CD4-positive, alpha-beta T cell treated with Interleukin-4 for 4 hours (primary cell): ENCODE results near the gene OR51M1.
"Not testable (repeated sequence)": the region's sequence is repeated elsewhere in the genome, so short reads cannot be mapped to it uniquely, and the experiment has no call there.

Source experiments
- DNase-seq: peaks from one replicate; pipeline ENCODE4 v3.0.0-alpha.2; 2020

OR51M1 gene, protein sequence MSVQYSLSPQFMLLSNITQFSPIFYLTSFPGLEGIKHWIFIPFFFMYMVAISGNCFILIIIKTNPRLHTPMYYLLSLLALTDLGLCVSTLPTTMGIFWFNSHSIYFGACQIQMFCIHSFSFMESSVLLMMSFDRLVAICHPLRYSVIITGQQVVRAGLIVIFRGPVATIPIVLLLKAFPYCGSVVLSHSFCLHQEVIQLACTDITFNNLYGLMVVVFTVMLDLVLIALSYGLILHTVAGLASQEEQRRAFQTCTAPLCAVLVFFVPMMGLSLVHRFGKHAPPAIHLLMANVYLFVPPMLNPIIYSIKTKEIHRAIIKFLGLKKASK

DNA sequence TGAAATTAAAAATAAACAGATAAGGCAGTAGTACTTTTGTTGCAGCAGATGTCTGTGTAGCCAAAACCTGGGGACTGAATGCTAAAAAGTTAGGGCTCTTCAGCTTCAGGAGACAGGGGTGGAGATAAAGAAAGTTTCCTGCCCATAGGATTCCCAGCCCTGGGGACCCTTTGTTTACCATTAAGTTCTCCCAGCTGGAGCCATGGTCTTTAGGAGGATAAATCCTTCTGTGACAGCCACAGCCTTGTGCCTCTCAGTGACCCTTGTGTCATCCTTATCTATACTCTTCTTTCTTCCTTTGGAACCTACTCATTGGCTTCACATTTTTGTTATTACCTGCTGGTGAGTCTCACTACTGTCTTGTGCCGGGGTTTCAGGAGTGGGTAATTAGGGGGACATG is at the start of gene OR51M1:
Gene OR51M1 (plus strand): TSS at position 237 of the 400 bp plus-strand sequence. CDS start 5,587 bp downstream, outside the sequence.
- no peak for DNase-seq

- DNase-seq, result no peak
Observed at GRCh38 chr11:5335170-5335569, 48.4 kb upstream of the OR51M1 start.

- DNase-seq, result no peak
Observed at GRCh38 chr11:5336331-5336730, 47.3 kb upstream of the OR51M1 start.

- DNase-seq, result not testable (repeated sequence)
Observed at GRCh38 chr11:5337253-5337652, 46.4 kb upstream of the OR51M1 start.

- no peak for DNase-seq
Observed at GRCh38 chr11:5339771-5340322, 43.8 kb upstream of the OR51M1 start.

DNA sequence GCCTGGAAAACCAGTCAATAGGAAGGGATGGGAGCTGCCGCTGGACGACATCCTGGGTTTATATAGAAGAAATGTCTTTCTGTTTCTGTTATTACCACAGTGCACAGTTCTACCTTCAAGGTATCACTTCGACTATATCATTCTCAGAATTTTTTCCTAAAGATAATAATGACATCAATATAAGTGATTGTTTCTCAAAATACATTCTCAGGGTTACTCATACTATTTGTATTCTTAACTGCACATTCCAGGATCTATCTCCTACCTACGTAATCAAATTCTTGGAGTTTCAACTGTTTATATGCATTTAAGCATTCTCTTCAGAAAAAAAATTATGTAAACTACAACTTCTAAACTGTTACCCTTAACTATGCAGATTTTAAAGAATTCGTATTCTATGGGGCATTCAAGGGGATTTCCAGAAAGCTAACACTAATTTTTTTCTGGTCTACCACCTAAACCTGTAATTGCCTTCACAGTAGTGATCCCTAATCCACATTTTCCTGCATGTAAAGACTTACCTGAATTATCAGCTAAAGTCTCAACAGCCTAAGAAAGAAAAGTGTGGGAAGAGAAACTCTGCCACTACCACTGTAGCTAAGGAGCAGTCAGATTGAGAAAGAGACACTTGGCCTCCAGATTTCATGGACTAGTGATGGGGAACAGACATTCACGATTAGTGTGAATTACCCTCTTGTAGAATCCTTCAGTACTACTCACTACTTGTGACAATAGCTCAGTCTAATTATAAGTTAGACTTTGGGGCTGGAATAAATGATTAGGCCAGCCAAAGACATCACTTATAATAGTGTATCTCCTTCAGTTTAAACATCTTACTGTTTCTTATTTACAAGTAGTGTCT is 39.9 kb upstream of the OR51M1 start, which contains the start of gene OR51B5:
Gene OR51B5 (minus strand): TSS at position 51 of the 862 bp plus-strand sequence. CDS start 0 bp downstream, at position 51.
- no peak for DNase-seq

- DNase-seq, result no peak
Observed at GRCh38 chr11:5345831-5346230, 37.8 kb upstream of the OR51M1 start.

GRCh38 chr11:5348551-5349194 is 34.9 kb upstream of the OR51M1 start:
- DNase-seq, result no peak

DNA sequence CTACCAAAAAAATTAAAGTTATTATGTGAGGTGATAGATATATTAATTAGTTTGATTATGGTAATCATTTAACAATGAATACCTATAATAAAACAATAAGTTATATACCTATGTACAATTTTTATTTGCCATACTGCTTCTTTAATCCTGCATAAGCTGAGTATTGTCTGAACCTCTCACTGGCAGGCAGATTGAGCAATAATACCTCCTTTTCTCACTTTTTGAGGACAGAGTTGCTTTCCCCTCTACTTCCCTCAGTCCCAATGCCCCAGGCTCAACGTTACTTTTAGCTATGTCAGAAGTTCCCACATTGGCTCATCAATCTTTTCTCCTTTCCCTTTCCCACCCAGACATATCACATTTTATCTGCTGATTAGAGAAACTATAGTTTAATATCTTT is 34.1 kb upstream of the OR51M1 start:
- no peak for DNase-seq

DNA sequence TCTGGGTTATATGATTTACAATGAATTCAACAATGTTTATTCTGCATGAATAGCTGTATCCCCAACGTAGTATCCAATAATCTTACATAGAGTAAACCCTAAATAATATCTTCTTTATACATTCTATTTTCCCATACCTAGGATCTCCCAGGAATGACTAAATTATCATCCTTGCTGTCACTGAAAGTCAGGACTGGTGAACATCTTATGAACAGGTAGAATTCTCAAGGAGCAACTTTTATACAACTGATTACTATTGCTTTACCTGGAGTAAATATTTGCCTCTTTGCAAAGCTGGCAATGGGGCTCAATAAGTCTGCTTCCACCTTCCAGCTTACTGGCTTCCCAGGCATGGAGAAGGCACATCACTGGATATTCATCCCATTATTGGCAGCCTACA is 32.4 kb upstream of the OR51M1 start, which contains the start of gene OR51B6:
Gene OR51B6 (plus strand): TSS at position 301 of the 400 bp plus-strand sequence. CDS start 0 bp downstream, at position 301.
- no peak for DNase-seq

GRCh38 chr11:5356031-5356430 is 27.6 kb upstream of the OR51M1 start:
- not testable (repeated sequence) for DNase-seq

- DNase-seq, result no peak
Observed at GRCh38 chr11:5362017-5362625, 21.5 kb upstream of the OR51M1 start.

- no peak for DNase-seq
Observed at GRCh38 chr11:5363679-5364078, 19.9 kb upstream of the OR51M1 start.

DNA sequence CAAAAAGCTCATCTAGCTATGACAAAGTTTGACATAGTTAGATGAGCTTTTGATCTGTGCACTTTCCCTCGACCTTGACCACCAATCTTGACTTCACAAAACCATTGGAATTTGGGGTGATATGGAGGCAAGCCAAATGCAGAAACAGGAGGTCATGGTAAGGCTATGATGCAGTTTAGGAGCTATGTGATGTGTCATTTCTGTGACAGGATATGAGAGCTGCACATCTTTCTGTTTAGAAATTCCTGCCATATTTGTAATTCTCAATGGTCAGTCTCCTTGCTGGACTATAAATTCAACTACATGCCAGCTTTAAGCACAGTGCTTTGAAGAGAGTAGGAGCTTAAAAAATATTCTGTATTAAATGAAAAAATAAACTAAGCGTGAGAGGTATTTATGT is 19.4 kb upstream of the OR51M1 start:
- no peak for DNase-seq

DNA sequence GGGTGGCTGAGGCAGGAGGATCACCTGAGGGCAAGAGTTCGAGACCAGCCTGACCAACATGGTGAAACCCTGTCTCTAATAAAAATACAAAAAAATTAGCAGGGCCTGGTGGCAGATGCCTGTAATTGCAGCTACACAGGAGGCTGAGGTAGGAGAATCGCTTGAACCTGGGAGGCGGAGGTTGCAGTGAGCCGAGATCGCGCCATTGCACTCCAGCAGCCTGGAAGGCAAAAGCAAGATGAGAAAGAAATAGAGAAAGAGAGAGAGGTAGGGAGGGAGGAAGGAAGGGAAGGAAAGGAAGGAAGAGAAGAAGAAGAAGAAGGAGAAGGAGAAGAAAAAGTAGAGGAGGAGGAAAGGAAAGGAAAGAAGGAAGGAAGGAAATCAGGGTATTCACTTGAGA is 17.2 kb upstream of the OR51M1 start:
- not testable (repeated sequence) for DNase-seq

DNA sequence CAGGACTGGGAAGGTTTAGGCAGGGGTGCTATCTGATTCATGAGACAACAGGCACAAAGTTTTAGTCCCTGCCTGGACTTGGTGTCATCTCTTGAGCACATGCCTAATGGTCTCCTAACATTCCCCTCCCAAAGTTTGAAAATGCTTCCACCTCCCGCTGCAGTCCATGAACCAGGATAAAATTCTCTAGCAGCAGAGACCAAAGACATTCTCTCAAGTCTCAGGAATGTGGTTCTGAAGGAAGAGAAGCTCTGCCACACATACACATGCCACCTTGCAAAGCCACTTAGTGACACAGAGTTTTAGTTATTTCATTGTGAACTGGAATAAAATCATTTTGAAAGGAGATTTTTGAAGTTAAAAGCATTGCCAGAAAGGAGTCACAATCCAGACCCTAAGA is 16.8 kb upstream of the OR51M1 start:
- no peak for DNase-seq

DNA sequence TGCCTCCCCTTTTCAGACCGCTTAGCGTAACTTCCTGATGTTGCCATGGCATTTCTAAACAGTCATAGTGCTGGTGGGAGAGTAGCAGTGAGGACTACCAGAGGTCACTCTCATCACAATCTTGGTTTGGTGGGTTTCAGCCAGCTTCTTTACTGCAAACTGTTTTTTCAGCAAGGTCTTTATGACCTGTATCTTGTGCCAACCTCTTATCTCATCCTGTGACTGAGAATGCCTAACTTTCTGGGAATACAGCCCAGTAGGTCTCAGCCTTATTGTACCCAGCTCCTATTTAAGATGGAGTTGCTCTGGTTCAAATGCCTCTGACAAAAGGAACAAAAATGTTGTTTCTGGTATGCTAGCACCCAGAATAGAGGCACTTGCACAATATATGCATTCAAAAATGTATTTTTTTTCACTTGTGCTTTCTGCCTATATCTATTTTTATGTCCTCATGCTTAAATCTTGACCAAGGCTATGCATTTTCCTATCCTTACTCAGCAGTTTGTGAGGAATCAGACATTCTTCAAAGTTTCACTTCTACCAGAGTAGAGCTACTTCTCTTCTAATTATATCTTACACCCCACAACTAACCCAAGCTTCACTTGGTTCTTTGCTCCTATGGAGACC is 16.1 kb upstream of the OR51M1 start:
- DNase-seq, result no peak

- DNase-seq, result no peak
Observed at GRCh38 chr11:5368502-5369043, 15.0 kb upstream of the OR51M1 start.

GRCh38 chr11:5369789-5370188 is 13.8 kb upstream of the OR51M1 start:
- no peak for DNase-seq

- no peak for DNase-seq
Observed at GRCh38 chr11:5380740-5381342, 2.8 kb upstream of the OR51M1 start.

DNA sequence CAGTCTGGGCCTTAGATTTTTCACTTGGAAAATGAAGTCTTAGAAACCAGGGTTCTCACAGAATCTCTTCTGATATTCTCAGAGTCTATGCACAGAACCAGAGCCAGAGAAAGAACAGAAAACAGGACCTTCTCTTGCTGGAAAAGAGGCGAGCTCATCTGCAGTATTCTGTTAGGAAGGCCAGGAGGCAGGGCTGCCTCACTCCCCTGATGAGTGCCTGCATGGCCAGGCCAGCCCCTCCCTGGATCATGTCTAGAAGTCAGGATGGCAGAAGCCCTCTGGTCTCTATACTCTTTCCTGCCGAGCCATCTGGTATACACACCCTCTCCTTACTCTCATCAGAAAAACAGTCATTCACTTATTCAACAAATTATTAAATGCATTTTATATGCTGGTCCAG is 723 bp downstream of the OR51M1 start:
- DNase-seq, result no peak
